H9 (cell line): ENCODE data around the gene NPHP4. TPM values are rescaled to one million over a fixed set of nuclear protein-coding genes. Genes with fewer than 3 reads are reported as not detected.

Experiments used
- DNase-seq: peaks from one replicate; pipeline ENCODE4 v3.0.0-alpha.2; 2017
- H2AFZ ChIP-seq: one replicate; pipeline ENCODE4 v1.6.1; 2013; ENCODE audit warnings: mild to moderate bottlenecking, low read length, control low read depth, moderate library complexity
- H2AK5ac ChIP-seq: 2 replicates; pipeline ENCODE4 v1.6.1; 2013; ENCODE audit warnings: low read length, control low read depth, mixed read lengths; ENCODE audit not compliant: insufficient read length
- H2BK120ac ChIP-seq: one replicate; pipeline ENCODE4 v1.6.1; 2013; ENCODE audit warnings: low read depth, mild to moderate bottlenecking, low read length, control low read depth, inconsistent platforms; ENCODE audit not compliant: poor library complexity, severe bottlenecking
- H2BK12ac ChIP-seq: 2 replicates; pipeline ENCODE4 v1.6.1; 2013; ENCODE audit warnings: low read length, control low read depth, mixed read lengths, low read depth; ENCODE audit not compliant: insufficient read length
- H2BK15ac ChIP-seq: 2 replicates; pipeline ENCODE4 v1.6.1; 2013; ENCODE audit warnings: low read depth, low read length, control low read depth
- H2BK20ac ChIP-seq: one replicate; pipeline ENCODE4 v1.6.1; 2013; ENCODE audit warnings: low read depth, mild to moderate bottlenecking, low read length, control low read depth, inconsistent platforms; ENCODE audit not compliant: poor library complexity, severe bottlenecking
- H2BK5ac ChIP-seq: 2 replicates; pipeline ENCODE4 v1.6.1; 2013; ENCODE audit warnings: low read length, control low read depth, mixed read lengths; ENCODE audit not compliant: insufficient read length
- H3K14ac ChIP-seq: 2 replicates; pipeline ENCODE4 v1.6.1; 2013; ENCODE audit warnings: low read length, control low read depth; ENCODE audit not compliant: insufficient read depth
- H3K18ac ChIP-seq: 2 replicates; pipeline ENCODE4 v1.6.1; 2013; ENCODE audit warnings: low read depth, mild to moderate bottlenecking, mixed read lengths, low read length, control low read depth; ENCODE audit not compliant: insufficient read length
- H3K23ac ChIP-seq: 2 replicates; pipeline ENCODE4 v1.6.1; 2013; ENCODE audit warnings: low read length, control low read depth, mixed read lengths, low read depth; ENCODE audit not compliant: insufficient read length
- H3K23me2 ChIP-seq: 2 replicates; pipeline ENCODE4 v1.6.1; 2013; ENCODE audit warnings: low read depth, mild to moderate bottlenecking, mixed read lengths, low read length, control low read depth; ENCODE audit not compliant: insufficient read length, poor library complexity, severe bottlenecking
- H3K27ac ChIP-seq: 2 replicates; pipeline ENCODE4 v1.5.1; 2013; ENCODE audit warnings: low read length, control low read depth, mixed read lengths, low read depth; ENCODE audit not compliant: insufficient read length
- H3K27me3 ChIP-seq: 2 replicates; pipeline ENCODE4 v1.6.1; 2013; ENCODE audit warnings: low read length, control low read depth, inconsistent platforms; ENCODE audit not compliant: insufficient read depth
- H3K4ac ChIP-seq: 2 replicates; pipeline ENCODE4 v1.6.1; 2013; ENCODE audit warnings: low read depth, mild to moderate bottlenecking, control low read depth, inconsistent platforms, low read length, moderate library complexity
- H3K4me1 ChIP-seq: 2 replicates; pipeline ENCODE4 v1.6.1; 2013; ENCODE audit warnings: low read length, control low read depth, inconsistent platforms; ENCODE audit not compliant: insufficient read depth
- H3K4me2 ChIP-seq: 2 replicates; pipeline ENCODE4 v1.6.1; 2013; ENCODE audit warnings: low read length, control low read depth, mixed read lengths; ENCODE audit not compliant: insufficient read length, insufficient read depth
- H3K56ac ChIP-seq: 2 replicates; pipeline ENCODE4 v1.6.1; 2013; ENCODE audit warnings: low read depth, mild to moderate bottlenecking, mixed read lengths, low read length, control low read depth; ENCODE audit not compliant: insufficient read length
- H3K79me1 ChIP-seq: 2 replicates; pipeline ENCODE4 v1.6.1; 2013; ENCODE audit warnings: low read depth, mild to moderate bottlenecking, moderate library complexity, low read length, control low read depth, inconsistent platforms; ENCODE audit not compliant: insufficient read depth, poor library complexity, severe bottlenecking
- H3K79me2 ChIP-seq: 2 replicates; pipeline ENCODE4 v1.6.1; 2013; ENCODE audit warnings: low read length, control low read depth, inconsistent platforms; ENCODE audit not compliant: insufficient read depth
- H3K9ac ChIP-seq: 2 replicates; pipeline ENCODE4 v1.6.1; 2013; ENCODE audit warnings: low read length, control low read depth, mixed read lengths; ENCODE audit not compliant: insufficient read length; ENCODE audit errors: extremely low read depth
- H3K9me3 ChIP-seq: one replicate; pipeline ENCODE4 v1.6.1; 2013; ENCODE audit warnings: low read depth, low read length, inconsistent platforms; ENCODE audit not compliant: control insufficient read depth
- H3T11ph ChIP-seq: one replicate; pipeline ENCODE4 v1.6.1; 2013; ENCODE audit warnings: mild to moderate bottlenecking, low read length, control low read depth, inconsistent platforms
- H4K20me1 ChIP-seq: one replicate; pipeline ENCODE4 v1.6.1; 2013; ENCODE audit not compliant: control insufficient read depth, insufficient read length, insufficient read depth
- H4K5ac ChIP-seq: 2 replicates; pipeline ENCODE4 v1.6.1; 2013; ENCODE audit warnings: low read depth, mild to moderate bottlenecking, mixed read lengths, low read length, control low read depth; ENCODE audit not compliant: insufficient read length
- H4K8ac ChIP-seq: replicated peaks from 2 replicates; pipeline ENCODE4 v1.6.1; 2013; ENCODE audit warnings: low read length, control low read depth, mixed read lengths, low read depth; ENCODE audit not compliant: insufficient read length
- H4K91ac ChIP-seq: 2 replicates; pipeline ENCODE4 v1.6.1; 2013; ENCODE audit warnings: low read depth, mild to moderate bottlenecking, moderate library complexity, mixed read lengths, low read length, control low read depth; ENCODE audit not compliant: insufficient read length
- H3K27ac Mint-ChIP-seq, 3 experiments: 2 replicates in 2 of 3; 3 replicates in 1 of 3; pipeline ENCODE4 v1.8.0; 2020 to 2021; ENCODE audit warnings: mixed read lengths in 3 of 3, mild to moderate bottlenecking in 1 of 3, moderate library complexity in 1 of 3
- H3K27me3 Mint-ChIP-seq: 2 replicates; pipeline ENCODE4 v1.8.0; 2021; ENCODE audit warnings: low read depth, mild to moderate bottlenecking, moderate library complexity, mixed read lengths
- H3K36me3 Mint-ChIP-seq, 3 experiments: 2 replicates in 2 of 3; 3 replicates in 1 of 3; pipeline ENCODE4 v1.8.0; 2020 to 2021; ENCODE audit warnings: low read depth in 3 of 3, mixed read lengths in 3 of 3; ENCODE audit not compliant: insufficient read depth in 1 of 3
- H3K4me1 Mint-ChIP-seq, 2 experiments: 2 replicates each; pipeline ENCODE4 v1.8.0; 2020; ENCODE audit warnings: mixed read lengths in 2 of 2
- H3K4me3 Mint-ChIP-seq, 2 experiments: 2 replicates in 1 of 2; 3 replicates in 1 of 2; pipeline ENCODE4 v1.8.0; 2020 to 2021; ENCODE audit warnings: mild to moderate bottlenecking in 2 of 2, mixed read lengths in 2 of 2, moderate library complexity in 1 of 2
- H3K9me3 Mint-ChIP-seq, 2 experiments: 2 replicates in 1 of 2; 3 replicates in 1 of 2; pipeline ENCODE4 v1.8.0; 2020; ENCODE audit warnings: mild to moderate bottlenecking in 2 of 2, mixed read lengths in 2 of 2, moderate library complexity in 1 of 2
- CTCF ChIP-seq: fragments of 200-600 bp; sonication (generic); conservative IDR thresholded peaks from 3 replicates; pipeline ENCODE4 v1.8.0; 2021; ENCODE audit warnings: antibody characterized with exemption, mild to moderate bottlenecking
- WGBS: extraction: QIAGEN DNeasy Blood & Tissue Kit; methylation state at CpG from one replicate; pipeline ENCODE4 v1.1.7; 2013; ENCODE audit warnings: missing lambda C conversion rate, low lambda C conversion rate, mixed read lengths; ENCODE audit not compliant: insufficient read length; ENCODE audit errors: extremely low coverage; 5-methylcytosine and 5-hydroxymethylcytosine counted together
- total RNA-seq: library from RNA; stranded (reverse); gene quantifications from 2 replicates; pipeline ENCODE4 v1.2.1, GENCODE V29; 2021

Gene NPHP4
- total RNA-seq, 1 experiment from 2014 or later: 17.6 TPM

- peaks cover 0 to 3% (median 0%) of the 10 kb centered on the region in 3 experiments; a peak in 3 of 7 replicates for H3K36me3 Mint-ChIP-seq
- H3K27ac ChIP-seq: no peak overlapping the region
- H3K23me2 ChIP-seq: no peaks in the 10 kb centered on the region
- H4K8ac ChIP-seq: no peak overlapping the region
- no peak overlapping the region for H2BK120ac ChIP-seq
- no peak overlapping the region for H4K91ac ChIP-seq
- no CpG with 5 or more reads among the region's 11 CpGs for WGBS
- H4K5ac ChIP-seq: no peak overlapping the region
- H3K56ac ChIP-seq: no peak overlapping the region
- H3K27me3 ChIP-seq: no peaks in the 10 kb centered on the region
- no peak overlapping the region for H3K9ac ChIP-seq
- no peaks in the 10 kb centered on the region; the same call in none of the 2 replicates for H3K27me3 Mint-ChIP-seq
- H3T11ph ChIP-seq: no peak overlapping the region
- no peaks in the 10 kb centered on the region for H3K79me1 ChIP-seq
- H2BK15ac ChIP-seq: no peak overlapping the region
- H3K4me1 Mint-ChIP-seq: peaks cover 24 to 29% of the 10 kb centered on the region in 2 experiments
- no peak overlapping the region for H3K18ac ChIP-seq
- no peak overlapping the region for H3K4me3 Mint-ChIP-seq
- H2AK5ac ChIP-seq: no peak overlapping the region
- no peak overlapping the region for H3K14ac ChIP-seq
- no peaks in the 10 kb centered on the region for H3K9me3 Mint-ChIP-seq
- no peak overlapping the region for H3K4ac ChIP-seq
- H4K20me1 ChIP-seq: no peaks in the 10 kb centered on the region
- no peak overlapping the region for H2BK20ac ChIP-seq
- no peaks in the 10 kb centered on the region for H3K9me3 ChIP-seq
- H2BK12ac ChIP-seq: no peak overlapping the region
- H2BK5ac ChIP-seq: no peak overlapping the region
- no peak overlapping the region for H3K4me2 ChIP-seq
- peak; percentile 20 for DNase-seq
- peak overlapping the region in 2 of 3 experiments; percentile 26 to 74; a peak in 2 of 7 replicates for H3K27ac Mint-ChIP-seq
- no peaks in the 10 kb centered on the region for H3K4me1 ChIP-seq
- no peak overlapping the region for H2AFZ ChIP-seq
- no peak overlapping the region for H3K23ac ChIP-seq
- H3K79me2 ChIP-seq: no peaks in the 10 kb centered on the region
- peak; percentile 82 for TF ChIP-seq CTCF
These were observed 76.3 kb downstream of the NPHP4 start for GRCh38 chr1:5915587-5916571.
